Measurements from ENCODE around the gene SSH2.

The SSH2 gene

GRCh38 chr17:29583324-29584248 lies 346.4 kb downstream of the SSH2 start:
- Histone ChIP-seq H3K27ac (ENCODE audit: low read depth, low read length) (no peak overlapping the region), H3K4me1 (ENCODE audit: control insufficient read depth, insufficient read depth, low read length) (peaks cover 10% of the 10 kb centered on the region), H3K9ac (ENCODE audit: low read length) (no peak overlapping the region), H3K4me3 (ENCODE audit: low read length) (no peak overlapping the region), H3K27me3 (ENCODE audit: control insufficient read depth, insufficient read depth, low read length) (no peaks in the 10 kb centered on the region), H3K36me3 (ENCODE audit: control insufficient read depth, insufficient read depth, low read length) (no peaks in the 10 kb centered on the region)

GRCh38 chr17:29582772-29583171 lies 347.3 kb downstream of the SSH2 start:
- Histone ChIP-seq H3K36me3 (ENCODE audit: control insufficient read depth, insufficient read depth, low read length) (peaks cover 3% of the 10 kb centered on the region), H3K4me3 (ENCODE audit: low read length) (no peak overlapping the region), H3K27ac (ENCODE audit: low read depth, low read length) (no peak overlapping the region), H3K4me1 (ENCODE audit: control insufficient read depth, insufficient read depth, low read length) (peaks cover 6% of the 10 kb centered on the region), H3K27me3 (ENCODE audit: control insufficient read depth, insufficient read depth, low read length) (no peaks in the 10 kb centered on the region), H3K9ac (ENCODE audit: low read length) (no peak overlapping the region)

- Histone ChIP-seq H3K9ac (ENCODE audit: low read length) (no peak overlapping the region), H3K4me1 (ENCODE audit: control insufficient read depth, insufficient read depth, low read length) (peaks cover 8% of the 10 kb centered on the region), H3K27ac (ENCODE audit: low read depth, low read length) (no peak overlapping the region)
These were observed 347.7 kb downstream of the SSH2 start for GRCh38 chr17:29582254-29582765.

GRCh38 chr17:29581583-29582253 lies 348.3 kb downstream of the SSH2 start:
- Histone ChIP-seq H3K36me3 (ENCODE audit: control insufficient read depth, insufficient read depth, low read length) (peaks cover 3% of the 10 kb centered on the region), H3K9ac (ENCODE audit: low read length) (no peak overlapping the region), H3K4me1 (ENCODE audit: control insufficient read depth, insufficient read depth, low read length) (peaks cover 10% of the 10 kb centered on the region), H3K27ac (ENCODE audit: low read depth, low read length) (no peak overlapping the region), H3K27me3 (ENCODE audit: control insufficient read depth, insufficient read depth, low read length) (no peaks in the 10 kb centered on the region), H3K4me3 (ENCODE audit: low read length) (no peak overlapping the region)

More at GRCh38 chr17:29582254-29582765, 347.7 kb downstream of the SSH2 start:
- Histone ChIP-seq H3K36me3 (ENCODE audit: control insufficient read depth, insufficient read depth, low read length) (peaks cover 3% of the 10 kb centered on the region), H3K4me3 (ENCODE audit: low read length) (no peak overlapping the region), H3K27me3 (ENCODE audit: control insufficient read depth, insufficient read depth, low read length) (no peaks in the 10 kb centered on the region)

GRCh38 chr17:29579866-29580771 lies 349.9 kb downstream of the SSH2 start:
- H3K4me1 ChIP-seq (ENCODE audit: control insufficient read depth, insufficient read depth, low read length): peaks cover 10% of the 10 kb centered on the region
- no peak overlapping the region for H3K27ac ChIP-seq (ENCODE audit: low read depth, low read length)
- H3K27me3 ChIP-seq (ENCODE audit: control insufficient read depth, insufficient read depth, low read length): no peaks in the 10 kb centered on the region
- H3K36me3 ChIP-seq (ENCODE audit: control insufficient read depth, insufficient read depth, low read length): peaks cover 18% of the 10 kb centered on the region
- no peak overlapping the region for H3K9ac ChIP-seq (ENCODE audit: low read length)
- no peak overlapping the region for H3K4me3 ChIP-seq (ENCODE audit: low read length)

GRCh38 chr17:29578626-29579485 lies 351.2 kb downstream of the SSH2 start:
- H3K36me3 ChIP-seq (ENCODE audit: control insufficient read depth, insufficient read depth, low read length): peaks cover 23% of the 10 kb centered on the region
- H3K4me3 ChIP-seq (ENCODE audit: low read length): no peak overlapping the region
- no peak overlapping the region for H3K27ac ChIP-seq (ENCODE audit: low read depth, low read length)
- peaks cover 10% of the 10 kb centered on the region for H3K4me1 ChIP-seq (ENCODE audit: control insufficient read depth, insufficient read depth, low read length)
- no peak overlapping the region for H3K9ac ChIP-seq (ENCODE audit: low read length)
- H3K27me3 ChIP-seq (ENCODE audit: control insufficient read depth, insufficient read depth, low read length): no peaks in the 10 kb centered on the region

- Histone ChIP-seq H3K27ac (ENCODE audit: low read depth, low read length) (peak overlapping the region; percentile 59), H3K4me3 (ENCODE audit: low read length) (no peak overlapping the region), H3K27me3 (ENCODE audit: control insufficient read depth, insufficient read depth, low read length) (no peaks in the 10 kb centered on the region), H3K9ac (ENCODE audit: low read length) (no peak overlapping the region), H3K36me3 (ENCODE audit: control insufficient read depth, insufficient read depth, low read length) (peaks cover 23% of the 10 kb centered on the region), H3K4me1 (ENCODE audit: control insufficient read depth, insufficient read depth, low read length) (peaks cover 10% of the 10 kb centered on the region)
These were observed 352.4 kb downstream of the SSH2 start for GRCh38 chr17:29577385-29578211.

- no peak overlapping the region for H3K4me3 ChIP-seq (ENCODE audit: low read length)
- H3K27ac ChIP-seq (ENCODE audit: low read depth, low read length): no peak overlapping the region
- H3K4me1 ChIP-seq (ENCODE audit: control insufficient read depth, insufficient read depth, low read length): peaks cover 13% of the 10 kb centered on the region
- no peak overlapping the region for H3K9ac ChIP-seq (ENCODE audit: low read length)
- H3K27me3 ChIP-seq (ENCODE audit: control insufficient read depth, insufficient read depth, low read length): no peaks in the 10 kb centered on the region
- peaks cover 23% of the 10 kb centered on the region for H3K36me3 ChIP-seq (ENCODE audit: control insufficient read depth, insufficient read depth, low read length)
These were observed 353.0 kb downstream of the SSH2 start for GRCh38 chr17:29577001-29577370.

GRCh38 chr17:29576214-29577000 lies 353.6 kb downstream of the SSH2 start:
- Histone ChIP-seq H3K9ac (ENCODE audit: low read length) (no peak overlapping the region), H3K27ac (ENCODE audit: low read depth, low read length) (no peak overlapping the region), H3K4me1 (ENCODE audit: control insufficient read depth, insufficient read depth, low read length) (peaks cover 13% of the 10 kb centered on the region), H3K27me3 (ENCODE audit: control insufficient read depth, insufficient read depth, low read length) (no peaks in the 10 kb centered on the region), H3K4me3 (ENCODE audit: low read length) (no peak overlapping the region), H3K36me3 (ENCODE audit: control insufficient read depth, insufficient read depth, low read length) (peaks cover 26% of the 10 kb centered on the region)

All from rectal smooth muscle tissue (tissue), 1 donor.